AG08396 (cell line): Measurements from ENCODE around the gene PCDHGA1.

Experiments used
- DNase-seq: peaks from one replicate; pipeline ENCODE4 v3.0.0; 2012; ENCODE audit warnings: low spot score, mixed read lengths

Gene PCDHGA1

GRCh38 chr5:141441571-141442170 lies 111.4 kb downstream of the PCDHGA1 start:
- no peak for DNase-seq

- no peak for DNase-seq
Measured at GRCh38 chr5:141465351-141465750, 135.0 kb downstream of the PCDHGA1 start.

- DNase-seq: peak; percentile 95
Measured at GRCh38 chr5:141475625-141476131, 145.4 kb downstream of the PCDHGA1 start, which contains the start of gene PCDHGC3. Gene PCDHGC3 (plus strand): TSS chr5:141475966. CDS start chr5:141476117, 151 bp downstream.

- DNase-seq: peak; percentile 70
Measured at GRCh38 chr5:141476132-141476911, 146.0 kb downstream of the PCDHGA1 start.

GRCh38 chr5:141477044-141477575 lies 146.8 kb downstream of the PCDHGA1 start:
- no peak for DNase-seq

- DNase-seq: peak; percentile 25
Measured at GRCh38 chr5:141477815-141478214, 147.5 kb downstream of the PCDHGA1 start.

GRCh38 chr5:141478321-141478945 lies 148.1 kb downstream of the PCDHGA1 start:
- DNase-seq: peak; percentile 20

GRCh38 chr5:141479776-141480175 lies 149.5 kb downstream of the PCDHGA1 start:
- DNase-seq: peak; percentile 13

- DNase-seq: no peak
Measured at GRCh38 chr5:141483902-141484301, 153.6 kb downstream of the PCDHGA1 start.

- DNase-seq: no peak
Measured at GRCh38 chr5:141484310-141484640, 154.0 kb downstream of the PCDHGA1 start.

GRCh38 chr5:141484641-141485311 lies 154.5 kb downstream of the PCDHGA1 start, which contains the start of gene PCDHGC4:
Gene PCDHGC4 (plus strand): TSS chr5:141485030. CDS start chr5:141485174, 144 bp downstream.
- peak; percentile 21 for DNase-seq

GRCh38 chr5:141485321-141486055 lies 155.2 kb downstream of the PCDHGA1 start:
- DNase-seq: no peak

- no peak for DNase-seq
Measured at GRCh38 chr5:141486091-141486490, 155.8 kb downstream of the PCDHGA1 start.

GRCh38 chr5:141487131-141487530 lies 156.8 kb downstream of the PCDHGA1 start:
- DNase-seq: no peak

- peak; percentile 88 for DNase-seq
Measured at GRCh38 chr5:141488591-141489561, 158.6 kb downstream of the PCDHGA1 start, which contains the start of gene PCDHGC5. Gene PCDHGC5 (plus strand): TSS chr5:141489081. CDS start chr5:141489241, 160 bp downstream.

GRCh38 chr5:141489841-141490240 lies 159.5 kb downstream of the PCDHGA1 start:
- DNase-seq: no peak

GRCh38 chr5:141490271-141490670 lies 160.0 kb downstream of the PCDHGA1 start:
- DNase-seq: no peak

- DNase-seq: no peak
Measured at GRCh38 chr5:141490771-141491170, 160.5 kb downstream of the PCDHGA1 start.

- DNase-seq: no peak
Measured at GRCh38 chr5:141491323-141492167, 161.2 kb downstream of the PCDHGA1 start.
